GM12865 (cell line): ENCODE results near the gene SDHB.

Experiments
- DNase-seq: peaks from one replicate; pipeline ENCODE4 v3.0.0; 2010; ENCODE audit warnings: low read depth
- H3K4me3 ChIP-seq: 2 replicates; pipeline ENCODE4 v1.5.1; 2011; ENCODE audit warnings: mild to moderate bottlenecking, low read depth, low read length, control low read depth
- CTCF ChIP-seq: IDR thresholded peaks from 2 replicates; pipeline ENCODE4 v1.5.1; 2011; ENCODE audit warnings: low read length, control low read depth, low read depth, inconsistent platforms; ENCODE audit not compliant: insufficient read depth; ENCODE audit errors: missing control alignments

SDHB gene

GRCh38 chr1:17039522-17039921, 14.3 kb downstream of the SDHB start:
- no peak for TF ChIP-seq CTCF
- no peak overlapping the region for H3K4me3 ChIP-seq
- DNase-seq: no peak

GRCh38 chr1:17033481-17033880, 20.4 kb downstream of the SDHB start:
- DNase-seq: no peak
- no peak overlapping the region for H3K4me3 ChIP-seq
- no peak for TF ChIP-seq CTCF

- H3K4me3 ChIP-seq: no peak overlapping the region
- TF ChIP-seq CTCF: no peak
- no peak for DNase-seq
Measured at GRCh38 chr1:17032741-17033140, 21.1 kb downstream of the SDHB start.

GRCh38 chr1:17031436-17031835, 22.4 kb downstream of the SDHB start:
- DNase-seq: no peak
- TF ChIP-seq CTCF: no peak
- no peak overlapping the region for H3K4me3 ChIP-seq

- no peak for TF ChIP-seq CTCF
- no peak overlapping the region for H3K4me3 ChIP-seq
- DNase-seq: no peak
Measured at GRCh38 chr1:17030206-17030605, 23.6 kb downstream of the SDHB start.

GRCh38 chr1:17028662-17029188, 25.1 kb downstream of the SDHB start:
- no peak for TF ChIP-seq CTCF
- DNase-seq: no peak
- no peak overlapping the region for H3K4me3 ChIP-seq

- no peak for TF ChIP-seq CTCF
- H3K4me3 ChIP-seq: no peak overlapping the region
- DNase-seq: no peak
Measured at GRCh38 chr1:17027900-17028299, 25.9 kb downstream of the SDHB start.
